ENCODE measurements around the gene ABTB2.

- TF ChIP-seq, protein P1, sequence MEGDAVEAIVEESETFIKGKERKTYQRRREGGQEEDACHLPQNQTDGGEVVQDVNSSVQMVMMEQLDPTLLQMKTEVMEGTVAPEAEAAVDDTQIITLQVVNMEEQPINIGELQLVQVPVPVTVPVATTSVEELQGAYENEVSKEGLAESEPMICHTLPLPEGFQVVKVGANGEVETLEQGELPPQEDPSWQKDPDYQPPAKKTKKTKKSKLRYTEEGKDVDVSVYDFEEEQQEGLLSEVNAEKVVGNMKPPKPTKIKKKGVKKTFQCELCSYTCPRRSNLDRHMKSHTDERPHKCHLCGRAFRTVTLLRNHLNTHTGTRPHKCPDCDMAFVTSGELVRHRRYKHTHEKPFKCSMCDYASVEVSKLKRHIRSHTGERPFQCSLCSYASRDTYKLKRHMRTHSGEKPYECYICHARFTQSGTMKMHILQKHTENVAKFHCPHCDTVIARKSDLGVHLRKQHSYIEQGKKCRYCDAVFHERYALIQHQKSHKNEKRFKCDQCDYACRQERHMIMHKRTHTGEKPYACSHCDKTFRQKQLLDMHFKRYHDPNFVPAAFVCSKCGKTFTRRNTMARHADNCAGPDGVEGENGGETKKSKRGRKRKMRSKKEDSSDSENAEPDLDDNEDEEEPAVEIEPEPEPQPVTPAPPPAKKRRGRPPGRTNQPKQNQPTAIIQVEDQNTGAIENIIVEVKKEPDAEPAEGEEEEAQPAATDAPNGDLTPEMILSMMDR (IDR thresholded peaks at IDR 0.05) = no peak
- TF ChIP-seq EP300 (IDR thresholded peaks at IDR 0.05) = no peak
Measured at GRCh38 chr11:34273099-34273498, 84.7 kb downstream of the ABTB2 start.
